ENCODE results near the gene MPPED2.

Gene MPPED2

DNA sequence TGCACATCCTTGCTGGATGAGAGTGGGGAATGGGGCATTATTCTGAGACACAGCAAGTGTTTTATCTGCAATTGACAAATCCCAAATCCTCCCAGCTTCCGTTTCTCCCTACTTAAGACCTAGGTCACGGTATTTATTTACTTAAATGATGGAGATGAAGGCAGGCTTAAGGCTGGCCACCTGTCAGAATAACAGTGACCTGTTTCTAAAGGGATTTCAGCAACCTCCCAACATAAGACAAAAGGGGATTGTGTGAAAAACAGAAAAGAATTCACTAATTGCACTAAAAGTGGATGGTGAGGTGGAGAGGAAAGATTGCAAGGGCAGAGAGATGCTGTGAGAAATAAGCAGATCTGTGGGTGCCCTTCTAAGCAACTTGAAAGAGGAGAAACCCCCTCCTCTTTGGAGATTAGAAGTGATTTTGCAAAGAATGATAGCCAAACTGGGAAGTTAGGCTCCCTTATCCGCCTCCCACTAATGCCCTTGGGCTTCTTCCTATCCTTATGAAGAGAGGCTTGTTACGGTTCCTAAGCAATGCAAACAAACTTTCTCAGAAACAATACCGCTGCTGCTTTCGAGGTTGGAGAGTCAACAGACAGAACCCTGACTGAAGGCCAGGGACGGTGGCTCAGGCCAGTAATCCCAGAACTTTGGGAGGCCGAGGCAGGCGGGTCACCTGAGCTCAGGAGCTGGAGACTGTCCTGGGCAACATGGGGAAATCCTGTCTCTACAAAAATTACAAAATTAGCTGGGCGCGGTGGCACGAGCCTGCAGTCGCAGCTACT is 179.0 kb downstream of the MPPED2 start:
- no peak for DNase-seq

- DNase-seq: no peak
Measured at GRCh38 chr11:30405385-30405784, 180.8 kb downstream of the MPPED2 start.

DNA sequence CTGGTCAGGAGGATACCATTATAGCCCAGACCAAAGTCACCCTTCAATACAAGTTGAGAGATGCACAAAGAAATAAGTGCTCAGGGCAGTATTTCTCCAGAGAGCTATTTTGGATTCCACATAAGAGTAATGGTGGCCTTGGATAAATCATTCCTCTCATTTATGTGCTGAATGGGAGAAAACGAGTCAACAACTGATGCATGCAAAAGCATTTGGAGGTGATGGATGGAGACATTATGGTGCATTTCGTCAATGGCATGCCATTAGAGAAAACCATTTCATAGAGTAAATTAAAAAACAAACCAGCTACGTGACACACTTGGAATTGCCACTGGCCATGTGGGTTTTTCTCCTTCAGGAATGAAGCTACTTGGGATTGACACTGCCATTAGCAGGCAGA is 182.0 kb downstream of the MPPED2 start:
- DNase-seq: no peak

- DNase-seq: no peak
Measured at GRCh38 chr11:30395751-30396150, 190.4 kb downstream of the MPPED2 start.

DNA sequence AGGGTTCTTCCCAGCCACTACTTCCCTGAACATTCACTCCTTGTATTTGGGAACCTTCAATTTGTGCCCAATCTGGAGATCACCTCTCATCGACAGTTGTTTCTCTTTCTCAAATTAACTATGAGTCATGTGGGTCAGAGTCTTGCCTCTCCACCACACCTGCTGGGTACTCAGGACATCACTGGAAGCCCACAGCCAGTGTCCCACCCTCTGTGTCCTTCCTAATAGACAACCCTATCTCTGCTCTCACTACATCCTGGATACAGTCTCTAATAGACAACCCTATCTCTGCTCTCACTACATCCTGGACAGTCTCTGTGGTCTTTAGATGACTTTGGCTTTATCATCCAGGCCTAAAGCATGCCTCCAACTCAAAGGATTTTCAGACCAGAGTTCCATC is 193.1 kb downstream of the MPPED2 start:
- DNase-seq: no peak

GRCh38 chr11:30392221-30392784 is 193.8 kb downstream of the MPPED2 start:
- DNase-seq: no peak

- DNase-seq: no peak
Measured at GRCh38 chr11:30388957-30389356, 197.2 kb downstream of the MPPED2 start.

DNA sequence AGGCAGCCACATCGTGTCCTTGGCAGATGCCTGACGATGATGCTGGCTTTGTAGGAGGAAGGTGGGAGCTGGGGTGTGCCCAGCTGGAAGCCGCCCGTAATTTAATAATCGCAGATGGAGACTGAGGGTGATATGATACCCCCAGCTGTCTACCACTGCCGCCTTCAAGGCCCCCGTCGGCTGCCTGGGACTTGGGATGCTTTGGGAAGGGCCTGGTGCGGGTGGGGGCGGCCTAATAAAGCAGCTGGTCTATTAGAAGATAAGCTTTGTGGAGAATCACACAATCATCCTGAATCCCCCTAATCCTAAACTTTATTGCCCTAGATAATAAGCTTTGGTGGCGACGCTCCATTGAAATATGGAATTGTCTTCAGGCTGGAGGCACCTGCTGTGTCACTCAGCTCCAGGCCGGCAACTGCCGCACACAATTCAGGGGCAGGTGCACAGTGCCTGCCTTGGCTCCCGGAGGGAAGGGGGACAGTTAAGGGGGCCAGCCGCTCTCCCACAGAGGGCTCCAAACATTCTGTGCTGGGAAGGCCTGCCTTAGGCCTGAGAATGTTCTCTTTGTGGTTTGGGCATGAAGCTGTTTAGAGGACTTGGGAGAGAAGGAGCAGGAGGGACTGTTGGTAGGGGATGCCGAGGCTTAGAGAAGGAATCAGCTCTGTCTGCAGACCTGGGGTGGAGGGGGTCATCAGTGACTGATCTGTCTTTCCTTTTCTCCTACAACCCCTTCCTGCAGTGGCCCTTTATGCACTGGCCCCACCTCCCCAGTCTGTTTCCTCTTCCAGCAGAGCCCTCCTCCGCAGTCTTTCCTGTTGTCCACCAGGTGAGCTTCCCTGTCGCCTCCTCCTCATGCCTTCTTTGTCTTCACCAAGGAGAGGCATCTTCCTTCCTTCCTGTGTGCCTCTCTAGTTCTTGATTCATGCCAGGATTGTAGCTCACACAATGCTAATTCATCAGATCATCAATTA is 198.0 kb downstream of the MPPED2 start:
- DNase-seq: no peak

DNA sequence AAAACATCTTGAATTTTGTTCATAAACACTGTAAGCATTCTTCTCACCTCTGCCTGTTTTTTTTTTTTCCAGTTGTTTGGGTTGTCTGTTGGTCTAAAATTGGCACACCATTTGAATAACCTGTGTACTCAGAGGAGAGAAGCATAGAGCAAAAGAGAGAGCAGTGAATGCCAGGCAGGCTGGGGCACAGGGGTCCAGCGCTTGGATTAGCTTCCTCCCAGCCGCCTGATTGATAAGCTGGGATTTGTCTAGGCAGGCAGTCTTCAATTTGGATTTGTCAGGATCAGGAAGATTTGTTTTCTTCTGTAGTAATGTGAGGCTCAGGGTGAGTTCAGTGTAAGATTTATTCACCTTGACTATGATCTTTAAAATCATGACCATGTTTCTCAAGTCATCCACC is 204.3 kb downstream of the MPPED2 start:
- DNase-seq: no peak

GRCh38 chr11:30380846-30381245 is 205.3 kb downstream of the MPPED2 start:
- no peak for DNase-seq

DNA sequence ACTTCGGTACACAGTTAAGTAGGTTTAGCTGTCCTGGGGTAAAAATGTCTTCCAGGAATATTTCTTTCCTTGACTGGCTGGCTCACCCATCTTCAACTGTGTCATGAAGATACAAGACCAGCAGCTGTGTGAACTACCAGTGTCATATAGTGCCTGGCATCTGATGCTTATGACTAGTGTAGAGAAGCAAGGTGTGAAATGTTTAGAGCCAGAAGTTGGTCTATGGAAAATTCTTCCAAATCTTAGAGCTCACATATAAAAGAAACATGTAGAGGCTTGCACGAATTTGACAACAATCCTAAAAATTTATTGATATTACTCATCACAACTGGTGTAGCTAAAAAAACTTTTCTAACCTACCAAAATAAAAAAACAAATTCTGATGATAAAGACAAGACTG is 208.8 kb downstream of the MPPED2 start:
- DNase-seq: no peak

GRCh38 chr11:30370164-30370563 is 216.0 kb downstream of the MPPED2 start:
- DNase-seq: no peak

- no peak for DNase-seq
Measured at GRCh38 chr11:30368394-30368793, 217.8 kb downstream of the MPPED2 start.

- DNase-seq: no peak
Measured at GRCh38 chr11:30365793-30366517, 220.2 kb downstream of the MPPED2 start.

- no peak for DNase-seq
Measured at GRCh38 chr11:30364837-30365482, 221.2 kb downstream of the MPPED2 start.

- DNase-seq: no peak
Measured at GRCh38 chr11:30364139-30364836, 221.9 kb downstream of the MPPED2 start.

DNA sequence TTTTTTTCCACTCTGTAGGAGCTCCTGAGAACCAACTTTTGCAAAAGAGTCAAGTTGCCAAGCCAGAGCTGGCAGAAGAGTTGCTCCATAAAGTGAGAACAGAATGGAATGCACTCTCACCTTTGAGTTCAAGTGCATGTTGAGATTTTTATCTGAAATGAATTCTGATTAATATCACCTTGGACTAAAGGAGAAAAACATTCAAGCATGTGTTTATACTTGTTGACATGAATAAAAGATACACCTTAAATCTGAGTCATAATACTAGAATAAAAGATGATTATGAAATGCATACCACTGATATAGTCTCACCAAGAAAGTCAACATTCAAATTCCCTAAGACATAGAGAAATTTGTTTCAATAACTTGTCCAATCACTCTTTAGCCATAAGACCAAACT is 225.4 kb downstream of the MPPED2 start:
- no peak for DNase-seq

All from activated CD4-positive, alpha-beta T cell treated with anti-CD3 and anti-CD28 coated beads, Interleukin-2, Interleukin-6, amounts not matched to agents 100 ng/mL and 50 ng/mL, durations not matched to agents 16 hours and 8 hours (primary cell).